Colonic mucosa (tissue), 4 donors: ENCODE measurements around the gene MPPED1. TPM values are rescaled to one million over a fixed set of nuclear protein-coding genes. Genes with fewer than 3 reads are reported as not detected.

Source experiments
- DNase-seq: peaks from one replicate; pipeline ENCODE4 v3.0.0-alpha.2; 2020
- H3K27ac ChIP-seq: fragments of 200-600 bp; one replicate; pipeline ENCODE4 v1.8.0; 2021
- H3K27me3 ChIP-seq: fragments of 200-600 bp; one replicate; pipeline ENCODE4 v1.8.0; 2021
- H3K36me3 ChIP-seq: fragments of 200-600 bp; one replicate; pipeline ENCODE4 v1.8.0; 2021
- H3K4me1 ChIP-seq: fragments of 200-600 bp; one replicate; pipeline ENCODE4 v1.8.0; 2021; ENCODE audit warnings: mild to moderate bottlenecking
- H3K4me3 ChIP-seq: fragments of 200-600 bp; one replicate; pipeline ENCODE4 v1.8.0; 2021
- H3K9ac ChIP-seq, 2 donors: one replicate each; pipeline ENCODE4 v1.7.0; 2013; ENCODE audit warnings: control low read depth in 2 of 2, low read depth in 2 of 2, low read length in 2 of 2
- H3K9me3 ChIP-seq: fragments of 200-600 bp; one replicate; pipeline ENCODE4 v1.8.0; 2021
- intact Hi-C: fragments of 100-400 bp; cut with DNase I; formaldehyde crosslinking; loops from one replicate; pipeline ENCODE4 v1.14.1; 2022
- total RNA-seq, 2 donors: library from RNA; stranded (reverse); fragmentation: NEBNext Ultra II Directional in 1 of 2; extraction: Animal tissue kit (Norgen Biotek cat#: 25700) in 1 of 2; gene quantifications; one replicate each; pipeline ENCODE4 v1.2.1, GENCODE V29; 2021
- TF ChIP-seq, protein P1 (sequence below): fragments of 200-600 bp; IDR thresholded peaks from one replicate; pipeline ENCODE4 v1.8.0; 2022; ENCODE audit warnings: antibody characterized with exemption, mild to moderate bottlenecking
- donor health status: healthy.
- donor health status: DM: no; HTN: no; CAD: no.
- donor health status: DM: no; HTN: no; CAD: no.

MPPED1 gene
- total RNA-seq, 2 donors from 2014 or later: 0.05 TPM; not detected in 1

DNA sequence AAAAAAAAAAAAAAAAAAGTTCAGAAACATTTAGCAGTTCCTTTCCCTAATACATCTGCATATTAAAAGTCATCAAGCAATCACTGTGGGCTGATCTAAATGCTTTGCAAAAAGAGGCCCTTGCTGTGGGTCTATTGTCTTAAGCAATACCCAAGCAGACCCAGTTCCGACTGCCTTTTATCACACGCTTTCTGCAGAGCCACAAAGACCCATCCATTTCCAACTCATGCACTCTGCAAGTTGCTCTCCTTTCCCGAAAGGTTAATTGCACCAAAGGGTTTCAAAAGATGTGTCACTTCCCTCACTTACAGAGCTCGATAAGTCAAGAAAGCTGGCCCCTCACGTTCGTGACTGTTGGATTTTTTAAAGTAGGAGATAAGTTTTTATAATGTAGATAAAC, 138.9 kb downstream of the MPPED1 start:
- H3K4me1 ChIP-seq: no peaks in the 10 kb centered on the region
- H3K27ac ChIP-seq: no peak overlapping the region
- H3K27me3 ChIP-seq: no peaks in the 10 kb centered on the region
- no peak for DNase-seq
- H3K4me3 ChIP-seq: no peak overlapping the region
- no peak overlapping the region for H3K9ac ChIP-seq
- TF ChIP-seq, protein P1, sequence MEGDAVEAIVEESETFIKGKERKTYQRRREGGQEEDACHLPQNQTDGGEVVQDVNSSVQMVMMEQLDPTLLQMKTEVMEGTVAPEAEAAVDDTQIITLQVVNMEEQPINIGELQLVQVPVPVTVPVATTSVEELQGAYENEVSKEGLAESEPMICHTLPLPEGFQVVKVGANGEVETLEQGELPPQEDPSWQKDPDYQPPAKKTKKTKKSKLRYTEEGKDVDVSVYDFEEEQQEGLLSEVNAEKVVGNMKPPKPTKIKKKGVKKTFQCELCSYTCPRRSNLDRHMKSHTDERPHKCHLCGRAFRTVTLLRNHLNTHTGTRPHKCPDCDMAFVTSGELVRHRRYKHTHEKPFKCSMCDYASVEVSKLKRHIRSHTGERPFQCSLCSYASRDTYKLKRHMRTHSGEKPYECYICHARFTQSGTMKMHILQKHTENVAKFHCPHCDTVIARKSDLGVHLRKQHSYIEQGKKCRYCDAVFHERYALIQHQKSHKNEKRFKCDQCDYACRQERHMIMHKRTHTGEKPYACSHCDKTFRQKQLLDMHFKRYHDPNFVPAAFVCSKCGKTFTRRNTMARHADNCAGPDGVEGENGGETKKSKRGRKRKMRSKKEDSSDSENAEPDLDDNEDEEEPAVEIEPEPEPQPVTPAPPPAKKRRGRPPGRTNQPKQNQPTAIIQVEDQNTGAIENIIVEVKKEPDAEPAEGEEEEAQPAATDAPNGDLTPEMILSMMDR: no peak
- intact Hi-C loops: no loop called here
- no peaks in the 10 kb centered on the region for H3K9me3 ChIP-seq
- no peaks in the 10 kb centered on the region for H3K36me3 ChIP-seq

DNA sequence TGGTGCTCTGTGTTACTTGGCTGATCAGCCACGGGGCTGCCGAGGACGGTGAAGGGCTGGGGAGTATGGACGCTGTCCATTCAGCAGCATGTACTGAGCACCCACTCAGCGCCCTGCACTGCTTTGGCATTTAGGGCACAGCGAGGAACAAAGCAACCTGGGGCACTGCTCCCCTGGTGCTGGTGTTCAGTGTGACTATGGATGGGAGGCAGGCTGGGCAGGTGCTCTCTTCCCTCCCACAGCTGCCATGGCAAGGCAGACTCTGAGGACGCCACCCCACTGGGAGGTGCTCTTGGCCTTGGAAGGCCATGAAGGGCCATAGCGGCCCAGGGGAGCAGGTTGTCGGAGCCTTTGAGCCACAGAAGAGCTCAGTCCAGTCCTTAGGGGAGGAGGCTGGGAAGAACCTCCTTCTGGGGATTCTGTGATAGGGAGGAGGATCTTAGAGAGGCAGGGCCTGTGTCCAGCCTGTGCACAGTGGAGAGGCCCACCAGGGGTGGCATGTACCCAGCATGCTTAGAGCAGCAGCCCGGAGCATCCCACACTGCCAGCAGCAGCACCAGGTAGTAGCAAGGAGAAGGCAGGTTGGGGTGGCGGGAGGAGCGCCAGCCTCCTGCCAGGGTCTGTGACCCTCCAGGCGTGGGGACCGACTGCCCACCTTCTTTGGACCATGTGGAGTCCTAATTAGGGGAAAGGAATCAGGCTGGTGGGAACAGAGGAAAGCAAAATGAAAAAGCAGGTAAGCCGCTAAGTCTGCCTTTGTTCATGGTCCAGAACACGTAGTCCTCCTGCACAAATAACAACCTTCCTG, 141.8 kb downstream of the MPPED1 start:
- Histone ChIP-seq H3K4me3 (no peak overlapping the region), H3K4me1 (no peaks in the 10 kb centered on the region), H3K9ac (no peak overlapping the region), H3K27me3 (no peaks in the 10 kb centered on the region), H3K36me3 (no peaks in the 10 kb centered on the region), H3K27ac (no peak overlapping the region), H3K9me3 (no peaks in the 10 kb centered on the region)
- intact Hi-C loops: no loop called here
- no peak for DNase-seq
- TF ChIP-seq, protein P1: no peak

DNA sequence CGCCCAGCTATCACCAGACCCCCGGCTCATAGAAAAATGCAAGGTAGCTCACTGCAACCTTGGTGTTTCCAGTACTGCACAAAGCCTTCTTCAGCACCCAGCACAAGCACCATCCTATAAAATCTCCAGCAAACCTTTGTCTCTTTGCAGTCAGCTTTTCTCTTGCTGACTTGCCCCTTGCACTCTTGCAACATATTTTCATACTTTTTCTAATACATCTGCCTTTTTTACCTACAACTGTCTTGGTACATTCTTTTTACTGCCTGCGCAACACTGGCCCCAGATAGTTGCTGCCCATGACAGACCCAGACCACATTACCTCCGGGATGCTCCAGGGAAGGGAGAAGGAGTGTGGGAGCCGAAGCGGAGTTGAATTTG, 142.4 kb downstream of the MPPED1 start:
- H3K4me3 ChIP-seq: no peak overlapping the region
- no peaks in the 10 kb centered on the region for H3K9me3 ChIP-seq
- no peak for DNase-seq
- no peak overlapping the region for H3K9ac ChIP-seq
- TF ChIP-seq, protein P1: no peak
- H3K4me1 ChIP-seq: no peaks in the 10 kb centered on the region
- H3K27ac ChIP-seq: no peak overlapping the region
- no peaks in the 10 kb centered on the region for H3K27me3 ChIP-seq
- H3K36me3 ChIP-seq: no peaks in the 10 kb centered on the region
- intact Hi-C loops: no loop called here

DNA sequence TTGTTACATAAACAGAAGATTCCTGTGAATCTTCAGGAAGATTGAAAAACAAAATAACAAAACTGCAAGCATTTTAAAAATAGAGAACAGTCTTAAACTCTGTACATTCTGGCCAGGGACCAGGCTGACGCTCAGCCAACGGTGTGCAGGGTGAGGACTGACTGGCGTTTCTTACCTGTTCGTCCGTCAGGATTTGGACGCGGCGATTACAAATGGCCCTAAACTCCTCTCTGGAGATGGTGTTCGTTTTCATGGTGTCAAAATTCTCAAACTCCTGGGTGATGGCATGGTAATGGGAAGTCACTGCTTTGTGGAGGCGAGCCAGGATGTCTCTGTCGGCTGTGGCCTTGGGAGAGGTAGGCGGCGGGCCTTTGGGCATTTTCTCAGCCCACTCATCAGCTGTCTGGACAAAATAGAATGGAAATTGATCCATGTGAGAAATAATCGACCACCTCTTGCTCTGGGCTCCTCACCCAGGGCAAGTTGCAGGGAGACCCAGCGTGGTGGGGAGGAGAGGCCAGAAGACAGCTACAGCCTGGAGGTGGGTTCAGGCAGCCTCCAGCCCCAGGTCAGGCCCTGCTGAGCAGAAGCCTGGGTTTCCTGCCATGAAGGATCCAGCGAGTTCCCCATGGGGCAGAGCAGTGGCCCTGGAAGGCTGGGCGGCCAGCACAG, 143.0 kb downstream of the MPPED1 start:
- intact Hi-C loops: no loop called here
- Histone ChIP-seq H3K9me3 (no peaks in the 10 kb centered on the region), H3K36me3 (no peaks in the 10 kb centered on the region), H3K27me3 (no peaks in the 10 kb centered on the region), H3K27ac (no peak overlapping the region), H3K4me1 (no peaks in the 10 kb centered on the region), H3K4me3 (no peak overlapping the region), H3K9ac (no peak overlapping the region)
- TF ChIP-seq, protein P1: no peak
- no peak for DNase-seq

DNA sequence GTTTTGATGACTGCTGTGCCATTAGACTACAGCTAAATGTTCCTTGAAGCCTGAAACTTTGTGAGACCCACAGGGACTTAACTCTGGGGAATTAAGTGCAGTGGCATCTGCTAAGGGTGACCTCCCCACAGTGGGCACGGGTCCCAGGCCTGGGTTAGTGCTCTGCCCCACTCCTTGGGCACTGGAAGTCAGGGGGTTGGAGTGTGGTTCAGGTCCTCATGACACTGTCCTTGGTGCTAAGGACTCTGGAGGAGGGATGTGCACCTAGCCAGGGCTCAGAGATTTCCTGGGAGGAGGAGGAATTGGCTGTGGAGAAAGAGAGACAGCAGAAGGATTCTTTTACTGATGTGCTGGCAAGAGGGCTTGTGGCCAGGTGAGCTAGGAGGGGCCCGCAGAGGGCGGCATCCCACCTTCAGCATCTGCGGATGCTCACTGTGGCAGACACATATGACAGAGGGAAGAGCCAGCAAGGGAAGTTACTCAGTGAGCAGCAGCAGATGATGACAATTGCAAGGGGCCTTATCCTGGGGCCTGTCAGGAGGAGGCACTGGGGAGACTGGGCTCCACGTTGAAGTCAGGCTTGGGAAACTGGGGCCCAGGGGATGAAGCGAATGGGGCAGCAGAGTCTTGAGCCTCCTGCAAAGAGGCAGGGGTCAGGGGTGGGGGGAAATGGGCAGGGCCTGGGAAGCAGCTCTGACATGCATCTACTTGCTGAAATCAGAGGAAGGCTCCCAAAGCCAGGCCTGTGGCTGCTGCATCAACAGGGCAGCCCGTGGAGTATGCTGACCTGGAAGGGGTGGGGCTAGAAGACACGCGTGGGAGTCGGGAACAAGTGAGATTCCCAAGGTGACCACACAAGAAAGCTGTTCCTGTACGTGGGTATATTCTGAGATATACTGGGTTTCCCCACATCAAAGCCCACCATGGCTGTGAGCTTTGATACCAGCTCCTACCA, 144.0 kb downstream of the MPPED1 start:
- DNase-seq: no peak
- H3K4me3 ChIP-seq: no peak overlapping the region
- intact Hi-C loops: no loop called here
- TF ChIP-seq, protein P1: no peak
- no peaks in the 10 kb centered on the region for H3K4me1 ChIP-seq
- H3K27ac ChIP-seq: no peak overlapping the region
- no peaks in the 10 kb centered on the region for H3K27me3 ChIP-seq
- no peaks in the 10 kb centered on the region for H3K36me3 ChIP-seq
- no peak overlapping the region for H3K9ac ChIP-seq
- H3K9me3 ChIP-seq: no peaks in the 10 kb centered on the region
